GM19025 (cell line): ENCODE results near the gene PGC.
"Not testable (repeated sequence)": the region's sequence is repeated elsewhere in the genome, so short reads cannot be mapped to it uniquely, and the experiment has no call there.

ENCODE experiments used
- ATAC-seq: cut with Tn5 transposase; IDR thresholded peaks from one replicate; pipeline ENCODE4 v1.9.1; 2021; ENCODE audit warnings: mild to moderate bottlenecking, low read depth, moderate library complexity; ENCODE audit not compliant: unreplicated experiment

The PGC gene

GRCh38 chr6:41777551-41778285 is 30.5 kb upstream of the PGC start:
- no peak for ATAC-seq

GRCh38 chr6:41775293-41775882 is 28.2 kb upstream of the PGC start:
- ATAC-seq = no peak

- ATAC-seq = no peak
Measured at GRCh38 chr6:41774841-41775240, 27.6 kb upstream of the PGC start.

GRCh38 chr6:41771058-41771983 is 24.1 kb upstream of the PGC start:
- ATAC-seq = no peak

- no peak for ATAC-seq
Measured at GRCh38 chr6:41770381-41771057, 23.3 kb upstream of the PGC start.

- no peak for ATAC-seq
Measured at GRCh38 chr6:41769376-41769775, 22.2 kb upstream of the PGC start.

GRCh38 chr6:41768545-41769308 is 21.5 kb upstream of the PGC start:
- no peak for ATAC-seq

GRCh38 chr6:41767112-41767833 is 20.1 kb upstream of the PGC start:
- ATAC-seq = no peak

- ATAC-seq = not testable (repeated sequence)
Measured at GRCh38 chr6:41766043-41766664, 19.0 kb upstream of the PGC start.

GRCh38 chr6:41763470-41763869 is 16.3 kb upstream of the PGC start:
- no peak for ATAC-seq

- no peak for ATAC-seq
Measured at GRCh38 chr6:41759905-41760579, 12.8 kb upstream of the PGC start.

- no peak for ATAC-seq
Measured at GRCh38 chr6:41759106-41759904, 12.1 kb upstream of the PGC start.

- ATAC-seq = no peak
Measured at GRCh38 chr6:41758641-41759035, 11.4 kb upstream of the PGC start.

GRCh38 chr6:41757931-41758640 is 10.9 kb upstream of the PGC start:
- no peak for ATAC-seq

GRCh38 chr6:41757271-41757670 is 10.1 kb upstream of the PGC start:
- no peak for ATAC-seq

GRCh38 chr6:41756354-41756753 is 9.2 kb upstream of the PGC start:
- ATAC-seq = no peak

GRCh38 chr6:41755895-41756294 is 8.7 kb upstream of the PGC start:
- no peak for ATAC-seq
